ENCODE results near the gene SPATA6.

SPATA6 gene

DNA sequence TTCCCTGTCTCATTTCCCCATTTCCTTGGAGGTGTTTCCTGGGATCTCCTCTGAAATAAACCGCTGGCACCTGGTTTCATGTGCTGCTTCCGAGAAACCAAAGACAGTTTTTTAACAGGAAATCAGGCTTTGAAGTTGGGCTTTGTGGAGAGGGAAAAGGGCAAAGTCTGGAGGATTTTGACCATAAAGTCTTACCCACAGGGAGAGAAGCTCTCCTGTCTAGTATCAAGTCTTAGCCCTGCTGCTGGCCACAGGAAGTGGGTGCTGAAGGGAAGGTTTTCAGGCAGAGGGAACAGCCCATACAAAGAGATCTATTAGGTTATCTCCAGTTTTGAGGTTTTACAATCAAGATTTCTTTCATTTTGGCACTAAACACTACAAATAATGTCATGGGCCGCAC is 220.2 kb downstream of the SPATA6 start:
- no peak for DNase-seq (ENCODE audit: low read depth in 3 of 3)

DNA sequence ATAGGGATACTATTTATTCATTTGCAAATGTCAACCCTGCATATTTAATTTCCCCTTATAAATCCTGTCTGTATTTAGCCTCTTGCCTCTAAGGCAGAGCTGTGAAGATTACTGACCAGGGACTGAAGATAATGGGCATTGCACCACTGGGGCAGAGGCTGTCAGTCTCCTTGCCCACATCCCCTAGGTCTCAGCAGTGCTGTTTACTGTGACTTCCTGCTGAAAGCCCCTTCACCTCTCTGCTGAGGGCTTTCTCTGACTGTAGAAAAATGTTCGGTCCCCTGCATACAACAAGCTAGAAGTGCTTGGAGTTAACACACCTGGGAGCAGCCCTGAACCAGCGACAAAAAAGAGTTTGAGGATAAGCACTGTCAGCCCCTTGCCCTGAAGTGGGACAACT is 220.7 kb downstream of the SPATA6 start:
- no peak for DNase-seq (ENCODE audit: low read depth in 3 of 3)

- no peak for DNase-seq (ENCODE audit: low read depth in 3 of 3)
Observed at GRCh38 chr1:48250572-48250971, 221.4 kb downstream of the SPATA6 start.

- no peak for DNase-seq (ENCODE audit: low read depth in 3 of 3)
Observed at GRCh38 chr1:48249868-48250267, 222.1 kb downstream of the SPATA6 start.

GRCh38 chr1:48248356-48248755 is 223.6 kb downstream of the SPATA6 start:
- no peak for DNase-seq (ENCODE audit: low read depth in 3 of 3)

GRCh38 chr1:48246727-48247126 is 225.3 kb downstream of the SPATA6 start:
- DNase-seq (ENCODE audit: low read depth in 3 of 3): no peak

All from stimulated activated CD4-positive, alpha-beta T cell treated with anti-CD3 and anti-CD28 coated beads, TNF-alpha, amount 100 ng/mL, for 4 hours (primary cell).